ENCODE results near the gene RASAL1.

The RASAL1 gene

GRCh38 chr12:113088971-113089756, 46.4 kb downstream of the RASAL1 start:
- FAIRE-seq (no peak), DNase-seq (ENCODE audit: insufficient read length) (no peak)

GRCh38 chr12:113088037-113088436, 47.5 kb downstream of the RASAL1 start:
- no peak for TF ChIP-seq TAF1 (IDR thresholded peaks at IDR 0.05; ENCODE audit: borderline replicate concordance, low read depth, low read length)
- TF ChIP-seq POLR2A (IDR thresholded peaks at IDR 0.05; ENCODE audit: low read depth, low read length): no peak
- no peak for TF ChIP-seq POLR2AphosphoS5 (IDR thresholded peaks at IDR 0.05; ENCODE audit: low read depth, low read length)
- no peak for FAIRE-seq

More at GRCh38 chr12:113088971-113089756, 46.4 kb downstream of the RASAL1 start:
- TF ChIP-seq TAF1 (IDR thresholded peaks at IDR 0.05; ENCODE audit: borderline replicate concordance, low read depth, low read length): 0 out of 2 replicates have a peak, but pooled peaks have one; percentile 35
- no peak for TF ChIP-seq POLR2A (IDR thresholded peaks at IDR 0.05; ENCODE audit: low read depth, low read length)

GRCh38 chr12:113087193-113087592, 48.4 kb downstream of the RASAL1 start:
- TF ChIP-seq TAF1 (IDR thresholded peaks at IDR 0.05; ENCODE audit: borderline replicate concordance, low read depth, low read length) (no peak), POLR2A (IDR thresholded peaks at IDR 0.05; ENCODE audit: low read depth, low read length) (no peak), POLR2AphosphoS5 (IDR thresholded peaks at IDR 0.05; ENCODE audit: low read depth, low read length) (no peak)
- DNase-seq (ENCODE audit: insufficient read length) (no peak), FAIRE-seq (no peak)

More at GRCh38 chr12:113088037-113088436, 47.5 kb downstream of the RASAL1 start:
- DNase-seq (ENCODE audit: insufficient read length): no peak

- TF ChIP-seq POLR2A (IDR thresholded peaks at IDR 0.05; ENCODE audit: low read depth, low read length): no peak
- no peak for TF ChIP-seq POLR2AphosphoS5 (IDR thresholded peaks at IDR 0.05; ENCODE audit: low read depth, low read length)
- no peak for TF ChIP-seq TAF1 (IDR thresholded peaks at IDR 0.05; ENCODE audit: borderline replicate concordance, low read depth, low read length)
- FAIRE-seq (peak; percentile 85), DNase-seq (ENCODE audit: insufficient read length) (no peak)
These were observed 49.1 kb downstream of the RASAL1 start for GRCh38 chr12:113086249-113087164.

- FAIRE-seq: no peak
- DNase-seq (ENCODE audit: insufficient read length): no peak
- TF ChIP-seq POLR2A (IDR thresholded peaks at IDR 0.05; ENCODE audit: low read depth, low read length) (no peak), POLR2AphosphoS5 (IDR thresholded peaks at IDR 0.05; ENCODE audit: low read depth, low read length) (no peak)
These were observed 51.6 kb downstream of the RASAL1 start for GRCh38 chr12:113083863-113084435.

- no peak for TF ChIP-seq TAF1 (IDR thresholded peaks at IDR 0.05; ENCODE audit: borderline replicate concordance, low read depth, low read length)
- no peak for TF ChIP-seq POLR2A (IDR thresholded peaks at IDR 0.05; ENCODE audit: low read depth, low read length)
- TF ChIP-seq POLR2AphosphoS5 (IDR thresholded peaks at IDR 0.05; ENCODE audit: low read depth, low read length): no peak
- DNase-seq (ENCODE audit: insufficient read length) (no peak), FAIRE-seq (peak; percentile 60)
These were observed 52.9 kb downstream of the RASAL1 start for GRCh38 chr12:113082486-113083148.

GRCh38 chr12:113081873-113082272, 53.7 kb downstream of the RASAL1 start:
- TF ChIP-seq POLR2AphosphoS5 (IDR thresholded peaks at IDR 0.05; ENCODE audit: low read depth, low read length) (no peak), TAF1 (IDR thresholded peaks at IDR 0.05; ENCODE audit: borderline replicate concordance, low read depth, low read length) (no peak), POLR2A (IDR thresholded peaks at IDR 0.05; ENCODE audit: low read depth, low read length) (no peak)
- DNase-seq (ENCODE audit: insufficient read length): no peak
- FAIRE-seq: no peak

GRCh38 chr12:113077859-113078255, 57.7 kb downstream of the RASAL1 start:
- no peak for FAIRE-seq
- no peak for DNase-seq (ENCODE audit: insufficient read length)
- no peak for TF ChIP-seq POLR2AphosphoS5 (IDR thresholded peaks at IDR 0.05; ENCODE audit: low read depth, low read length)
- no peak for TF ChIP-seq TAF1 (IDR thresholded peaks at IDR 0.05; ENCODE audit: borderline replicate concordance, low read depth, low read length)
- no peak for TF ChIP-seq POLR2A (IDR thresholded peaks at IDR 0.05; ENCODE audit: low read depth, low read length)

GRCh38 chr12:113077057-113077858, 58.3 kb downstream of the RASAL1 start:
- TF ChIP-seq TAF1 (IDR thresholded peaks at IDR 0.05; ENCODE audit: borderline replicate concordance, low read depth, low read length) (no peak), POLR2AphosphoS5 (IDR thresholded peaks at IDR 0.05; ENCODE audit: low read depth, low read length) (no peak), POLR2A (IDR thresholded peaks at IDR 0.05; ENCODE audit: low read depth, low read length) (no peak)
- DNase-seq (ENCODE audit: insufficient read length): no peak
- peak; percentile 5 for FAIRE-seq

GRCh38 chr12:113075137-113075683, 60.4 kb downstream of the RASAL1 start:
- DNase-seq (ENCODE audit: insufficient read length) (peak; percentile 74), FAIRE-seq (peak; percentile 96)
- 0 out of 2 replicates have a peak, but pooled peaks have one; percentile 17 for TF ChIP-seq TAF1 (IDR thresholded peaks at IDR 0.05; ENCODE audit: borderline replicate concordance, low read depth, low read length)
- TF ChIP-seq POLR2A (IDR thresholded peaks at IDR 0.05; ENCODE audit: low read depth, low read length): no peak
- TF ChIP-seq POLR2AphosphoS5 (IDR thresholded peaks at IDR 0.05; ENCODE audit: low read depth, low read length): peak; percentile 38; the same call in 1 of the 2 replicates
